Mucosa of descending colon (tissue), 3 donors: ENCODE data around the gene RAB40AL. TPM values are rescaled to one million over a fixed set of nuclear protein-coding genes. Genes with fewer than 3 reads are reported as not detected.

Experiments used
- ATAC-seq: fragments of 200-7000 bp; cut with Tn5 transposase; one replicate; pipeline ENCODE4 v1.9.1; 2020; ENCODE audit warnings: mild to moderate bottlenecking, moderate library complexity
- DNase-seq, 3 donors: peaks; one replicate each; pipeline ENCODE4 v3.0.0-alpha.2; 2020
- H3K36me3 ChIP-seq: fragments of 200-600 bp; one replicate; pipeline ENCODE4 v1.8.0; 2021; ENCODE audit warnings: low read depth, mild to moderate bottlenecking
- H3K4me1 ChIP-seq: fragments of 200-600 bp; one replicate; pipeline ENCODE4 v1.8.0; 2021; ENCODE audit warnings: low read depth, mild to moderate bottlenecking
- H3K4me3 ChIP-seq: fragments of 200-600 bp; one replicate; pipeline ENCODE4 v1.8.0; 2021; ENCODE audit warnings: mild to moderate bottlenecking
- H3K9me3 ChIP-seq: fragments of 200-600 bp; one replicate; pipeline ENCODE4 v1.8.0; 2021; ENCODE audit warnings: mild to moderate bottlenecking
- CTCF ChIP-seq: fragments of 200-600 bp; IDR thresholded peaks from one replicate; pipeline ENCODE4 v1.8.0; 2022; ENCODE audit warnings: antibody characterized with exemption, mild to moderate bottlenecking
- intact Hi-C, 2 donors: fragments of 100-400 bp; cut with DNase I in 1 of 2; cut with micrococcal nuclease in 1 of 2; formaldehyde crosslinking; loops; one replicate each; pipeline versions ENCODE4 v1.11.0 to v1.11.1; 2022; cut with DNase I, micrococcal nuclease
- total RNA-seq, 3 donors: library from RNA; stranded (reverse); fragmentation: NEBNext Ultra II Directional in 2 of 3; extraction: Animal tissue kit (Norgen Biotek cat#: 25700) in 2 of 3; gene quantifications; one replicate each; pipeline versions ENCODE4 v1.2.1 to v1.2.4, GENCODE V29; 2021 to 2023
- donor health status: DM: no; HTN: no; CAD: no; lungs with moderate emphysema.
- donor health status: DM: no; HTN: no; CAD: no.
- donor health status: DM: no; HTN: yes; CAD: no.

Gene RAB40AL
- total RNA-seq, 3 donors from 2014 or later, result 1.1 to 1.4 (median 1.3) TPM

GRCh38 chrX:102983205-102983604, 46.1 kb downstream of the RAB40AL start:
- Histone ChIP-seq H3K36me3 (no peaks in the 10 kb centered on the region), H3K4me1 (no peaks in the 10 kb centered on the region), H3K4me3 (no peak overlapping the region), H3K9me3 (no peaks in the 10 kb centered on the region)
- no peak for TF ChIP-seq CTCF
- DNase-seq, result no peak
- ATAC-seq, result no peak
- intact Hi-C loops, result no loop called here

DNA sequence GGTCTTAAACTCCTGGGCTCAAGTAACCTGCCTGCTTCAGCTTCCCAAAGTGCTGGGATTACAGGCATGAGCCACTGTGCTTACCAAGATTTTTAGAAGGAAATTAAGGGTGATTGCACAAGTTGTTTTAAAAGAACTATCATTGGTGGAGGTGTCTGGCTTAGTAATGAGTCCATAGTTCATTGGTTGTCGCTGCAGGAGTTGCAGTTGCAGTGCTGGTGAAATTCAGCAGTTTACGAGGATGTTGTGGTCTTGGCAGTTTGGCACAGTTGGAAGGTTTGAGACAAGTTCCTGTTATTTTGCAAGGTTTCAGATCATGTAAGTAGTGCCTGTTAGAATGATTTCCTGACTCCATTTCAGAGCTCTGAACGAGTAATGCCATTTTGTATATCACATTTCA, 48.1 kb downstream of the RAB40AL start:
- no peaks in the 10 kb centered on the region for H3K9me3 ChIP-seq
- no peak for TF ChIP-seq CTCF
- H3K36me3 ChIP-seq, result no peaks in the 10 kb centered on the region
- DNase-seq, result peak in 1 of 3 donors; percentile 2
- intact Hi-C loops, result no loop called here
- no peaks in the 10 kb centered on the region for H3K4me1 ChIP-seq
- no peak for ATAC-seq
- no peak overlapping the region for H3K4me3 ChIP-seq

Other genes with a start within 250 kb of the RAB40AL start
- gene GPRASP2, start 224.8 kb upstream of the RAB40AL start, total RNA-seq, result 10 to 100 TPM in 1 of 3 donors, 1 to 10 TPM in 2; 2.2 to 11.4 (median 2.8) TPM
- 10 to 100 TPM in 1 of 3 donors, 1 to 10 TPM in 2; 1.4 to 11.4 (median 2.2) TPM for gene GPRASP3, start 216.5 kb upstream of the RAB40AL start, total RNA-seq
- gene BEX1, start 126.9 kb downstream of the RAB40AL start, total RNA-seq, result 1 to 10 TPM in 1 of 3 donors, under 1 TPM in 1, not detected in 1; 0.87 to 7.3 TPM
- under 1 TPM; 0.32 to 0.75 (median 0.38) TPM for gene NXF3, start 155.9 kb downstream of the RAB40AL start, total RNA-seq